Tibial artery (tissue), 4 donors: Measurements from ENCODE around the gene UBASH3B.

Source experiments
- DNase-seq, 2 donors: peaks; one replicate each; pipeline ENCODE4 v3.0.0-alpha.2; 2019
- H3K27ac ChIP-seq, 2 donors: fragments of 200-600 bp; sonication (generic) in 1 of 2; 1 replicate in 1 of 2; 2 replicates in 1 of 2; pipeline ENCODE4 v1.5.1; 2018 to 2019; ENCODE audit warnings: mild to moderate bottlenecking in 1 of 2
- H3K27me3 ChIP-seq, 2 donors: fragments of 200-600 bp; sonication (generic) in 1 of 2; one replicate each; pipeline versions ENCODE4 v1.5.1 to v1.6.0; 2016 to 2019
- H3K36me3 ChIP-seq, 3 donors: fragments of 200-600 bp; sonication (generic) in 2 of 3; one replicate each; pipeline ENCODE4 v1.5.1; 2016 to 2019; ENCODE audit warnings: mild to moderate bottlenecking in 2 of 3
- H3K4me1 ChIP-seq, 4 donors: fragments of 200-600 bp; sonication (generic) in 2 of 4; 1 replicate in 3 of 4; 2 replicates in 1 of 4; pipeline ENCODE4 v1.5.1; 2016 to 2019
- H3K4me3 ChIP-seq, 2 donors: fragments of 200-600 bp; sonication (generic) in 1 of 2; 1 replicate in 1 of 2; 2 replicates in 1 of 2; pipeline ENCODE4 v1.5.1; 2018 to 2019; ENCODE audit warnings: mild to moderate bottlenecking in 2 of 2
- H3K9me3 ChIP-seq, 3 donors: fragments of 200-600 bp; sonication (generic) in 1 of 3; one replicate each; pipeline ENCODE4 v1.5.1; 2016 to 2019
- intact Hi-C: fragments of 100-400 bp; cut with DNase I; formaldehyde crosslinking; loops from one replicate; pipeline ENCODE4 v1.15.0; 2023; ENCODE audit warnings: low total_unique reads
- TF ChIP-seq, protein P1 (sequence below), 2 experiments: fragments of 200-600 bp in 1 of 2; fragments of 450-650 bp in 1 of 2; IDR thresholded peaks; one replicate each; pipeline ENCODE4 v1.5.1; 2017 to 2019; ENCODE audit warnings: antibody characterized with exemption in 2 of 2, mild to moderate bottlenecking in 1 of 2, moderate library complexity in 1 of 2

The UBASH3B gene

DNA sequence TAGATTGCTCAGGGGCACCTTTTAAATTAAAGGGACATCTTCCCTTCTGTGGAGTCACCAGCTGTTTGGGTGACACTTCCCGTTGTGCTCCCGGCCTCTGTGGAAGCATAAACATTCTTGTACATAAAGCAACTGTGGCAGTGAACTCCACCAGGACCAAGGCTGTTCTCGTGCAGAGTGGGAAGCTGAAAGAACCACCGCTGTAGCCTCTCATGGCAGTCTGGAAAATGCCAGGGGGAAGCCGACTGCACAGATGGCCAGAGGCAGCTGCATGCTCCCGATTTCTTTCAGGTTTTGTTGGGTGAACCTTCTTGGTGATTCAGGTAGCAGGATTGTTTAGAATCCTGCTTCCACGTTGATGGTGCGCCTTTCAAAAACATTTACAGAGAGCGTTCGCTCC is 10.3 kb downstream of the UBASH3B start:
- Histone ChIP-seq H3K36me3 (no peaks in the 10 kb centered on the region), H3K4me1 (no peaks in the 10 kb centered on the region), H3K9me3 (no peaks in the 10 kb centered on the region), H3K27ac (no peak overlapping the region), H3K27me3 (no peaks in the 10 kb centered on the region), H3K4me3 (no peak overlapping the region)
- intact Hi-C loops: no loop called here
- TF ChIP-seq, protein P1, sequence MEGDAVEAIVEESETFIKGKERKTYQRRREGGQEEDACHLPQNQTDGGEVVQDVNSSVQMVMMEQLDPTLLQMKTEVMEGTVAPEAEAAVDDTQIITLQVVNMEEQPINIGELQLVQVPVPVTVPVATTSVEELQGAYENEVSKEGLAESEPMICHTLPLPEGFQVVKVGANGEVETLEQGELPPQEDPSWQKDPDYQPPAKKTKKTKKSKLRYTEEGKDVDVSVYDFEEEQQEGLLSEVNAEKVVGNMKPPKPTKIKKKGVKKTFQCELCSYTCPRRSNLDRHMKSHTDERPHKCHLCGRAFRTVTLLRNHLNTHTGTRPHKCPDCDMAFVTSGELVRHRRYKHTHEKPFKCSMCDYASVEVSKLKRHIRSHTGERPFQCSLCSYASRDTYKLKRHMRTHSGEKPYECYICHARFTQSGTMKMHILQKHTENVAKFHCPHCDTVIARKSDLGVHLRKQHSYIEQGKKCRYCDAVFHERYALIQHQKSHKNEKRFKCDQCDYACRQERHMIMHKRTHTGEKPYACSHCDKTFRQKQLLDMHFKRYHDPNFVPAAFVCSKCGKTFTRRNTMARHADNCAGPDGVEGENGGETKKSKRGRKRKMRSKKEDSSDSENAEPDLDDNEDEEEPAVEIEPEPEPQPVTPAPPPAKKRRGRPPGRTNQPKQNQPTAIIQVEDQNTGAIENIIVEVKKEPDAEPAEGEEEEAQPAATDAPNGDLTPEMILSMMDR (IDR thresholded peaks at IDR 0.05): no peak
- DNase-seq: peak in 1 of 2 donors; percentile 22

GRCh38 chr11:122666743-122667142 is 11.2 kb downstream of the UBASH3B start:
- no peak overlapping the region for H3K27ac ChIP-seq
- H3K36me3 ChIP-seq: no peaks in the 10 kb centered on the region
- no peak overlapping the region for H3K4me3 ChIP-seq
- H3K4me1 ChIP-seq: no peaks in the 10 kb centered on the region
- H3K27me3 ChIP-seq: no peaks in the 10 kb centered on the region
- H3K9me3 ChIP-seq: no peaks in the 10 kb centered on the region
- DNase-seq: no peak
- intact Hi-C loops: no loop called here
- TF ChIP-seq, protein P1 (IDR thresholded peaks at IDR 0.05): no peak

- Histone ChIP-seq H3K27me3 (no peaks in the 10 kb centered on the region), H3K4me3 (no peak overlapping the region), H3K9me3 (no peaks in the 10 kb centered on the region), H3K27ac (no peak overlapping the region), H3K4me1 (no peaks in the 10 kb centered on the region), H3K36me3 (no peaks in the 10 kb centered on the region)
- DNase-seq: no peak
- TF ChIP-seq, protein P1 (IDR thresholded peaks at IDR 0.05): no peak
- intact Hi-C loops: no loop called here
These were observed 13.1 kb downstream of the UBASH3B start for GRCh38 chr11:122668562-122669090.

DNA sequence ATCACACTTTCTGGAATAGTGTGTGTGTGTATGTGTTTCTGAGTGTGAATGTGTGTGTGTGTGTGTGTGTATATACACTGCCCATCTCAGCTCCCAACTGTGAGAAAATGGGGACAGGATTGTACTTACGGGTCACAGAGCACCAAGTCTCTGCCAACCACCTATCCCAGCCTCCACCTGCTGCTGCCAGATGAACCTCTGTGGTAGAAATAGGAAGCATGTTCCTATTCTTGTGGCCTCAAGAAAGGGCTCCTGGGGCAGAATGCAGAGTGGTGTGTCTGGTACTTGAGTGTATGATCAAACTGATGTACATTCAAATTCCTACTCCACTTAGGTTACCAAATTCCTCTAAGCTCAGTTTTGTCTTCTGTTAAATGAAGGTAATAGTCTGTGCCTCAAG is 14.6 kb downstream of the UBASH3B start:
- Histone ChIP-seq H3K27me3 (no peaks in the 10 kb centered on the region), H3K36me3 (no peaks in the 10 kb centered on the region), H3K4me1 (no peaks in the 10 kb centered on the region), H3K9me3 (no peaks in the 10 kb centered on the region), H3K4me3 (no peak overlapping the region), H3K27ac (no peak overlapping the region)
- no peak for DNase-seq
- TF ChIP-seq, protein P1 (IDR thresholded peaks at IDR 0.05): no peak
- intact Hi-C loops: no loop called here

DNA sequence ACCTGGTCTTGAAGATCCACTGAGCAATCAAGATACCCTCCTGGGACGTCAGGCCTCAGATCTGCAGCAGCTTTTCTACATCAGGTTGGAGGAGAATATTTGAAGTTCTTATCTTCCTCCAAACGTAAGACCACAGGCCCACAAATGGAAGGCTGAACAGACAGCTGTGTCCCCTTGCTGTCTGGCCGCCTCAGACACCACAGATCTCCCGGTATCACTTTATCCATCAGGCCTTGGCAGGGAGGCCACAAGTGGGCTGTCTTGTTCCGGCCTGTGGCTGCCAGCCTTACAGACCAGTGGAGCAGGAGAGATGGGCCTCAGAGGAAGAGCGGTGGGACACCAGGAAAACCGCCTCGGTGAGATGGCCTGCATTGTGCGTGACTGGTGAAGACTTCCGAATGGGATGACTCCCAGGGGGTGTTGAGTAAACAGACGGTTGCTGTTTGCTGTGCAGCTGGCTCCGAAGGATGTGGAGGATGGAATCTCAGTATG is 15.9 kb downstream of the UBASH3B start:
- H3K36me3 ChIP-seq: no peaks in the 10 kb centered on the region
- no peak for DNase-seq
- intact Hi-C loops: no loop called here
- no peak overlapping the region for H3K4me3 ChIP-seq
- H3K4me1 ChIP-seq: no peaks in the 10 kb centered on the region
- H3K27me3 ChIP-seq: no peaks in the 10 kb centered on the region
- H3K27ac ChIP-seq: no peak overlapping the region
- TF ChIP-seq, protein P1 (IDR thresholded peaks at IDR 0.05): no peak
- H3K9me3 ChIP-seq: no peaks in the 10 kb centered on the region

- no peaks in the 10 kb centered on the region for H3K36me3 ChIP-seq
- intact Hi-C loops: no loop called here
- TF ChIP-seq, protein P1 (IDR thresholded peaks at IDR 0.05): no peak
- H3K4me1 ChIP-seq: no peaks in the 10 kb centered on the region
- H3K4me3 ChIP-seq: no peak overlapping the region
- no peak overlapping the region for H3K27ac ChIP-seq
- H3K9me3 ChIP-seq: no peaks in the 10 kb centered on the region
- no peaks in the 10 kb centered on the region for H3K27me3 ChIP-seq
- DNase-seq: peak in 1 of 2 donors; percentile 54
These were observed 17.4 kb downstream of the UBASH3B start for GRCh38 chr11:122672892-122673291.
